HFF-Myc (cell line): Measurements from ENCODE around the gene SEC31A.
"Not testable (repeated sequence)": the region's sequence is repeated elsewhere in the genome, so short reads cannot be mapped to it uniquely, and the experiment has no call there.

Experiments used
- DNase-seq: peaks from one replicate; pipeline ENCODE4 v3.0.0-alpha.2; 2011; ENCODE audit warnings: low read depth; ENCODE audit errors: extremely low read depth
- H3K4me3 ChIP-seq: replicated peaks from 2 replicates; pipeline ENCODE4 v1.5.1; 2011; ENCODE audit warnings: low read depth, mild to moderate bottlenecking, control low read depth, low read length
- CTCF ChIP-seq: IDR thresholded peaks from 2 replicates; pipeline ENCODE4 v1.5.1; 2012; ENCODE audit warnings: mild to moderate bottlenecking, low read depth, low read length, control low read depth; ENCODE audit errors: missing control alignments

Gene SEC31A

GRCh38 chr4:82885410-82885809 is 5.5 kb downstream of the SEC31A start:
- H3K4me3 ChIP-seq: no peak overlapping the region
- TF ChIP-seq CTCF: no peak
- DNase-seq: no peak

GRCh38 chr4:82868572-82868971 is 22.4 kb downstream of the SEC31A start:
- DNase-seq: no peak
- no peak overlapping the region for H3K4me3 ChIP-seq
- TF ChIP-seq CTCF: no peak

DNA sequence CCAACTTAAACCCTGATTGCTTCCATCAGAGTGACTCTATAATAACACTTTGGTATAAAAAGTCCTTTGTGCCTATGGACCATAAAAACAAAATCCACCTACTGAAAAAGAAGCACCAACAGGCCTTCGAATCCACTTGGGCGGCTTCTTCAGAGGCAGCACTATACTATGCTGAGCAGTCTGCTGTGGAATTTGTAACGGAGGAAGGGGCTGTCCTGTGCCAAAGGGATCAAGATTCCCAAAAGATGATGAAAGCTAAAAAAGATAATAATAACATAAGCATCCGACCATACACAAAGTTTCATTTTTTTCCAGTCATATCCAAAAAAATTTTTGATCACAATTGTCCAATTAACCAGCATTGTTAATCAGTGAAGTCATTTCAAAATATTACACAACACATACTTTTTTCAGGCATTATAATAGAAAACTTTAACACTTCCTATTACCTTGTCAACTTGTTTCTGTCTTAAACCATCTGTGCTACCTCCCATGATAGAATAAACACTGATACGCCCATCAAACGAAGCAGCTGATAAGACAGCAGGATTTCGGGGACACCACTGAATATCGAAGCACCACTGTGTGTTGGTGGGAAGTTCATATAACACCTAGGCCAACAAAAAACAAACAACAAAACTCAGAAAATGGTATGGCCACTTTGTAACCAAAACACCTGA is 24.1 kb downstream of the SEC31A start:
- TF ChIP-seq CTCF: no peak
- H3K4me3 ChIP-seq: no peak overlapping the region
- DNase-seq: no peak

DNA sequence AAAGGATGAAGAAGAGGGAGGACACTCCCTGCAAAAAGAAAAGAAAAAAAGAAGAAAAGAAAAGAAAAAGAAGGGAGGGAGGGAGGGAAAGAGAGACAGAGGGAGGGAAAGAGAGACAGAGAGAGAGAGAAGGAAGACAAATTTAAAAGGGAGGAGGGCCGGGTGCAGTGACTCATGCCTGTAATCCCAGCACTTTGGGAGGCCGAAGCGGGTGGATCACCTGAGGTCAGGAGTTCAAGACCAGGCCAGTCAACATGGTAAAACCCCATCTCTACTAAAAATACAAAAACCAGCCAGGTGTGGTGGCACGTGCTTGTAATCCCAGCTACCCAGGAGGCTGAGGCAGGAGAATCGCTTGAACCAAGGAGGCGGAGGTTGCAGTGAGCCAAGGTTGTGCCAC is 24.9 kb downstream of the SEC31A start:
- not testable (repeated sequence) for DNase-seq, H3K4me3 ChIP-seq

GRCh38 chr4:82865592-82865991 is 25.4 kb downstream of the SEC31A start:
- DNase-seq: peak; percentile 71
- no peak overlapping the region for H3K4me3 ChIP-seq
- TF ChIP-seq CTCF: no peak

DNA sequence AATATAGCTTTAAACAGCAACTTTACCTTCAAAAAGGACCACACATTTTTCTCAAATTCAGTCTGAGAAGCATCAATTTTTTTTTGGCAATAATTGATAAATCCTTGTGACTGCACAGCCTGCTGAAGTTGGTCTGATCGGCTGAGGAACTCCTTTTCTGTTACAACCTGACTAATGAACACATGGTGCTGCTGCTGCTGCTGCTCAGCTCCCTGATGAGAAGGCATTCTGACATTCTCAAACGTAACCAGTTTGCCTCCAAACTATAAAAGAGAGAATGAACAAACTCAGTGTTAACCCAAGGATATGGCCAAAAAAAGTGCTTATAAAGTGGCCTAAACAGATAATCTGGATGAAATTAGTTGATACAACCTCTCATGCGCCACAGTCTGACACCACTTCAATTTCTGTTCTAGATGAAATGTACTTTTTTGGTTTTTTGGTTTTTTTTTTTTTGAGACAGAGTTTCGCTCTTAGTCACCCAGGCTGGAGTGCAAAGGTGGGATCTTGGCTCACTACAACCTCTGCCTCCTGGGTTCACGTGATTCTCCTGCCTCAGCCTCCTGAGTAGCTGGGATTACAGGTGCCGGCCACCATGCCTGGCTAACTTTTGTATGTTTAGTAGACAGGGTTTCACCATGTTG is 26.5 kb downstream of the SEC31A start:
- DNase-seq: no peak
- no peak for TF ChIP-seq CTCF
- no peak overlapping the region for H3K4me3 ChIP-seq

DNA sequence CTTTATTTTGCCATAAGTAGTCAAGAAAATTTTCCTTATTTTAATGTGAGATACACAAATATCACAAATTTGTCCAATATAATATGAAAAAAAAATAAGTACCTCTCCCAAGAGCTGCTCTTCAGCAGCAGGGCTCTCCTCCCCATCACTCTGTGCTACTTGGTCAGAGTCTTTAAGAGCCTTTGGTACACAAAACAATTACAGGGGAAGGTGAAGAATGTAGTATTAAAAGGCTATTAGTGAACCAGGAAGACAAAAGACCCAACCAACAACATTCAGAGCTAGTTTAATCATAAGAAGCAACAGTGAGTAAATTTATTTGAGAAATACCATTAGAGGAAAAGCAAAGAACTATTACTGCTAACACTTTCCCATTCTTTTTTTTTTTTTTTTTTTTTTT is 29.4 kb downstream of the SEC31A start:
- TF ChIP-seq CTCF: no peak
- no peak for DNase-seq
- H3K4me3 ChIP-seq: no peak overlapping the region

DNA sequence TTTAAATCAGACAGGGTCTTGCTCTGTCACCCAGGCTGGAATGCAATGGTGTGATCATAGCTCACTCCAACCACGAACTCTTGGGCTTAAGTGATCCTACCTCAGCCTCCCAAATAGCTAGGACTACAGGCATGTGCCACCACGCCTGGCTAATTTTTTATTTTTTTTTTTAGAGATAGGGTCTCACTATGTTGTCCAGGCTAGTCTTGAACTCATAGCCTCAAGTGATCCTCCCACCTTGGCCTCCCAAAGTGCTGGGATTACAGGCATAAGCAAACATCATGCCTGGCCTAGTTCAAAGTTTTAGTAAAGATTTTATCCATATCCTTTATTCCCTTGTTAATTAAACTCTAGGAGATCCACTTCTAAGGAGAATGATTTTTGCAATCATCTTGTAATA is 30.5 kb downstream of the SEC31A start:
- DNase-seq, H3K4me3 ChIP-seq: not testable (repeated sequence)
